H9 (cell line): ENCODE results near the gene ZNF804A. TPM values are rescaled to one million over a fixed set of nuclear protein-coding genes. Genes with fewer than 3 reads are reported as not detected.

Experiments
- DNase-seq: peaks from one replicate; pipeline ENCODE4 v3.0.0-alpha.2; 2017
- H2AFZ ChIP-seq: one replicate; pipeline ENCODE4 v1.6.1; 2013; ENCODE audit warnings: mild to moderate bottlenecking, low read length, control low read depth, moderate library complexity
- H2AK5ac ChIP-seq: 2 replicates; pipeline ENCODE4 v1.6.1; 2013; ENCODE audit warnings: low read length, control low read depth, mixed read lengths; ENCODE audit not compliant: insufficient read length
- H2BK120ac ChIP-seq: one replicate; pipeline ENCODE4 v1.6.1; 2013; ENCODE audit warnings: low read depth, mild to moderate bottlenecking, low read length, control low read depth, inconsistent platforms; ENCODE audit not compliant: poor library complexity, severe bottlenecking
- H2BK12ac ChIP-seq: 2 replicates; pipeline ENCODE4 v1.6.1; 2013; ENCODE audit warnings: low read length, control low read depth, mixed read lengths, low read depth; ENCODE audit not compliant: insufficient read length
- H2BK15ac ChIP-seq: 2 replicates; pipeline ENCODE4 v1.6.1; 2013; ENCODE audit warnings: low read depth, low read length, control low read depth
- H2BK20ac ChIP-seq: one replicate; pipeline ENCODE4 v1.6.1; 2013; ENCODE audit warnings: low read depth, mild to moderate bottlenecking, low read length, control low read depth, inconsistent platforms; ENCODE audit not compliant: poor library complexity, severe bottlenecking
- H2BK5ac ChIP-seq: 2 replicates; pipeline ENCODE4 v1.6.1; 2013; ENCODE audit warnings: low read length, control low read depth, mixed read lengths; ENCODE audit not compliant: insufficient read length
- H3K14ac ChIP-seq: 2 replicates; pipeline ENCODE4 v1.6.1; 2013; ENCODE audit warnings: low read length, control low read depth; ENCODE audit not compliant: insufficient read depth
- H3K18ac ChIP-seq: 2 replicates; pipeline ENCODE4 v1.6.1; 2013; ENCODE audit warnings: low read depth, mild to moderate bottlenecking, mixed read lengths, low read length, control low read depth; ENCODE audit not compliant: insufficient read length
- H3K23ac ChIP-seq: 2 replicates; pipeline ENCODE4 v1.6.1; 2013; ENCODE audit warnings: low read length, control low read depth, mixed read lengths, low read depth; ENCODE audit not compliant: insufficient read length
- H3K23me2 ChIP-seq: 2 replicates; pipeline ENCODE4 v1.6.1; 2013; ENCODE audit warnings: low read depth, mild to moderate bottlenecking, mixed read lengths, low read length, control low read depth; ENCODE audit not compliant: insufficient read length, poor library complexity, severe bottlenecking
- H3K27ac ChIP-seq: 2 replicates; pipeline ENCODE4 v1.5.1; 2013; ENCODE audit warnings: low read length, control low read depth, mixed read lengths, low read depth; ENCODE audit not compliant: insufficient read length
- H3K27me3 ChIP-seq: 2 replicates; pipeline ENCODE4 v1.6.1; 2013; ENCODE audit warnings: low read length, control low read depth, inconsistent platforms; ENCODE audit not compliant: insufficient read depth
- H3K4ac ChIP-seq: 2 replicates; pipeline ENCODE4 v1.6.1; 2013; ENCODE audit warnings: low read depth, mild to moderate bottlenecking, control low read depth, inconsistent platforms, low read length, moderate library complexity
- H3K4me1 ChIP-seq: 2 replicates; pipeline ENCODE4 v1.6.1; 2013; ENCODE audit warnings: low read length, control low read depth, inconsistent platforms; ENCODE audit not compliant: insufficient read depth
- H3K4me2 ChIP-seq: 2 replicates; pipeline ENCODE4 v1.6.1; 2013; ENCODE audit warnings: low read length, control low read depth, mixed read lengths; ENCODE audit not compliant: insufficient read length, insufficient read depth
- H3K56ac ChIP-seq: 2 replicates; pipeline ENCODE4 v1.6.1; 2013; ENCODE audit warnings: low read depth, mild to moderate bottlenecking, mixed read lengths, low read length, control low read depth; ENCODE audit not compliant: insufficient read length
- H3K79me1 ChIP-seq: 2 replicates; pipeline ENCODE4 v1.6.1; 2013; ENCODE audit warnings: low read depth, mild to moderate bottlenecking, moderate library complexity, low read length, control low read depth, inconsistent platforms; ENCODE audit not compliant: insufficient read depth, poor library complexity, severe bottlenecking
- H3K79me2 ChIP-seq: 2 replicates; pipeline ENCODE4 v1.6.1; 2013; ENCODE audit warnings: low read length, control low read depth, inconsistent platforms; ENCODE audit not compliant: insufficient read depth
- H3K9ac ChIP-seq: 2 replicates; pipeline ENCODE4 v1.6.1; 2013; ENCODE audit warnings: low read length, control low read depth, mixed read lengths; ENCODE audit not compliant: insufficient read length; ENCODE audit errors: extremely low read depth
- H3K9me3 ChIP-seq: one replicate; pipeline ENCODE4 v1.6.1; 2013; ENCODE audit warnings: low read depth, low read length, inconsistent platforms; ENCODE audit not compliant: control insufficient read depth
- H3T11ph ChIP-seq: one replicate; pipeline ENCODE4 v1.6.1; 2013; ENCODE audit warnings: mild to moderate bottlenecking, low read length, control low read depth, inconsistent platforms
- H4K20me1 ChIP-seq: one replicate; pipeline ENCODE4 v1.6.1; 2013; ENCODE audit not compliant: control insufficient read depth, insufficient read length, insufficient read depth
- H4K5ac ChIP-seq: 2 replicates; pipeline ENCODE4 v1.6.1; 2013; ENCODE audit warnings: low read depth, mild to moderate bottlenecking, mixed read lengths, low read length, control low read depth; ENCODE audit not compliant: insufficient read length
- H4K8ac ChIP-seq: replicated peaks from 2 replicates; pipeline ENCODE4 v1.6.1; 2013; ENCODE audit warnings: low read length, control low read depth, mixed read lengths, low read depth; ENCODE audit not compliant: insufficient read length
- H4K91ac ChIP-seq: 2 replicates; pipeline ENCODE4 v1.6.1; 2013; ENCODE audit warnings: low read depth, mild to moderate bottlenecking, moderate library complexity, mixed read lengths, low read length, control low read depth; ENCODE audit not compliant: insufficient read length
- H3K27ac Mint-ChIP-seq, 3 experiments: 2 replicates in 2 of 3; 3 replicates in 1 of 3; pipeline ENCODE4 v1.8.0; 2020 to 2021; ENCODE audit warnings: mixed read lengths in 3 of 3, mild to moderate bottlenecking in 1 of 3, moderate library complexity in 1 of 3
- H3K27me3 Mint-ChIP-seq: 2 replicates; pipeline ENCODE4 v1.8.0; 2021; ENCODE audit warnings: low read depth, mild to moderate bottlenecking, moderate library complexity, mixed read lengths
- H3K36me3 Mint-ChIP-seq, 3 experiments: 2 replicates in 2 of 3; 3 replicates in 1 of 3; pipeline ENCODE4 v1.8.0; 2020 to 2021; ENCODE audit warnings: low read depth in 3 of 3, mixed read lengths in 3 of 3; ENCODE audit not compliant: insufficient read depth in 1 of 3
- H3K4me1 Mint-ChIP-seq, 2 experiments: 2 replicates each; pipeline ENCODE4 v1.8.0; 2020; ENCODE audit warnings: mixed read lengths in 2 of 2
- H3K4me3 Mint-ChIP-seq, 2 experiments: 2 replicates in 1 of 2; 3 replicates in 1 of 2; pipeline ENCODE4 v1.8.0; 2020 to 2021; ENCODE audit warnings: mild to moderate bottlenecking in 2 of 2, mixed read lengths in 2 of 2, moderate library complexity in 1 of 2
- H3K9me3 Mint-ChIP-seq, 2 experiments: 2 replicates in 1 of 2; 3 replicates in 1 of 2; pipeline ENCODE4 v1.8.0; 2020; ENCODE audit warnings: mild to moderate bottlenecking in 2 of 2, mixed read lengths in 2 of 2, moderate library complexity in 1 of 2
- CTCF ChIP-seq: fragments of 200-600 bp; sonication (generic); conservative IDR thresholded peaks from 3 replicates; pipeline ENCODE4 v1.8.0; 2021; ENCODE audit warnings: antibody characterized with exemption, mild to moderate bottlenecking
- total RNA-seq: library from RNA; stranded (reverse); gene quantifications from 2 replicates; pipeline ENCODE4 v1.2.1, GENCODE V29; 2021

The ZNF804A gene
- total RNA-seq, 1 experiment from 2014 or later, result not detected

DNA sequence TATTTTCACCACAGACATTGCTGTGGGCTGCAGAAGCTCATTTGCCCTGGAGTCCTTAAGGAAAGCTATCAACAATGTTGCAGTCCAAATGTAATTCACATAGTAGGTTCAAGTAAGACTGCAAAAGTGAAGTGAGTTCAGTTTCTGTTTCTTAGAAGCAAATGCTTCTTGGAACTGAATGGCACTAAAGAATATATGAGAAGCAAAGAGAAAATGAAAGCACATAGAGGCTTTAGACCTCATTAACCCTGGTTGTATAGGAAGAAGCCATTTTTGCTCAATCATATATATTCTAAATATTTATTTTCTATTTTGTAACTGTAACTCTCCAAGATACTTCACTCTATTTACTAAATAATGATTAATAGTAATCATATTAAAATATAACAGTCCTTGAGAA is 292.0 kb downstream of the ZNF804A start:
- Histone ChIP-seq H2BK15ac (no peak overlapping the region), H3K23me2 (no peaks in the 10 kb centered on the region), H2BK20ac (no peak overlapping the region), H3K23ac (no peak overlapping the region), H3K9me3 (no peaks in the 10 kb centered on the region), H3K14ac (no peak overlapping the region), H3K79me1 (no peaks in the 10 kb centered on the region), H2AK5ac (no peak overlapping the region), H3K9ac (no peak overlapping the region), H3K4me2 (no peak overlapping the region), H3K27me3 (no peaks in the 10 kb centered on the region), H3K27ac (no peak overlapping the region), H2BK5ac (no peak overlapping the region), H4K5ac (no peak overlapping the region), H4K8ac (no peak overlapping the region), H2BK120ac (no peak overlapping the region), H2BK12ac (no peak overlapping the region), H3T11ph (no peak overlapping the region), H3K4ac (no peak overlapping the region), H2AFZ (no peak overlapping the region), H3K79me2 (no peaks in the 10 kb centered on the region), H3K4me1 (no peaks in the 10 kb centered on the region), H3K56ac (no peak overlapping the region), H4K20me1 (no peaks in the 10 kb centered on the region), H3K18ac (no peak overlapping the region), H4K91ac (no peak overlapping the region)
- no peaks in the 10 kb centered on the region; the same call in 1 of the 2 replicates for H3K27me3 Mint-ChIP-seq
- H3K4me3 Mint-ChIP-seq, result no peak overlapping the region
- H3K4me1 Mint-ChIP-seq, result no peaks in the 10 kb centered on the region
- no peak for TF ChIP-seq CTCF
- DNase-seq, result no peak
- peaks cover 15 to 20% of the 10 kb centered on the region in 2 experiments for H3K9me3 Mint-ChIP-seq
- H3K36me3 Mint-ChIP-seq, result peaks cover 6 to 12% (median 11%) of the 10 kb centered on the region in 3 experiments
- H3K27ac Mint-ChIP-seq, result 0 out of 7 replicates have a peak overlapping the region, but pooled peaks of 1 of the 3 experiments have one; percentile 8
